ENCODE measurements around the gene RASD2.
A peak's percentile ranks its signal among the peaks of the same experiment; 100 is the strongest.

Gene RASD2

DNA sequence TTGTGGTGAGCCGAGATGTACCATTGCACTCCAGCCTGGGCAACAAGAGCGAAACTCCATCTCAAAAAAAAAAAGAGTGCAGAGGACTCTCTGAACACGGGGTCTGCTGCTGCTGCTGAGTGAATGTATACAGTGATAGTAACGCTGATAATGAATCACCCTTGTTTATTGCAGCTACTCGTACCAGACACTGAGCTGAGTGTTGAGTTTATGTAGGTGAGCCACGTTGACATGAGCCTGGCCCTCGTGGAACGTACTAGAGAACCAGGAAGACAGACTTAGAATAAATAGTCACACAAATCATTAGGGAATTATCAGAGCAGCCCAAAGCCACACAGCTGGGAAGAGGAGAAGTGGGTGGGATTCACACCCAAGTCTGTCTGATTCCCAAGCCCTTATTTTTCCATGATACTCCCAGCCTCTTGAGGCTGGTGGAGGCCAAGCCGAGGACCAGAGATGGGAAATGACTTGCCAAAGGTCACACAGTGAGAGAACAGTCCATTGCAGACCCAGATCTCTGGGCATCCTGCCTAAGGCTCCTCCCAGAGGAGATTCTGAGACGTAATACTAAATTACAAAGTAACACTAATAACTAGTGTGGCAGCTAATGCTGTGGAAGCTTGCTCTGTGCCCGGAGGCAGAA, 41.7 kb downstream of the RASD2 start:
- no peak for DNase-seq (ENCODE audit: low read depth in 1 of 2, low spot score in 1 of 2)

GRCh38 chr22:35582861-35583670, 42.4 kb downstream of the RASD2 start:
- DNase-seq (ENCODE audit: low read depth in 1 of 2, low spot score in 1 of 2), result peak; percentile 18 to 29

- no peak for DNase-seq (ENCODE audit: low read depth in 1 of 2, low spot score in 1 of 2)
Observed at GRCh38 chr22:35586771-35587170, 46.1 kb downstream of the RASD2 start.

DNA sequence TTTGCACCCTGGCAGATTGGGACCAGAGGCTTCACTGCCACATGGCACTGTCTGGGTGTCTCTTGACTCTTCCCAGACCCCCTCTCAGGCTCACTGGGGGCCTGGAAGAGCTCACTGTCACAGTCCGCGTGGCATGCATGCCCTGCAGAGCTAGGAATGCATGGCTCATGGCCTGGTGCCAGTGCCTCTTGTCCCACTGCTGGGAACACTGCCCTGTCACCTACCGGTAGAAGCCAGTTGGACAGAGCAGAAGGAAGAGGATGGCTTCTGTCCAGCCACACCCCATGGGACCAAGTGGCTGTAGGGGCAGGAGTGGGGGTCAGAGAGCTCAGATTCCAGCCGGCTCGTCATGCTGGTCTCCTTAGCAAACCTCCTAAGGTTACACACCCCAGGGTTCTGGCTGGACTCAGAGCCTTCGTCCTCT, 46.8 kb downstream of the RASD2 start:
- no peak for DNase-seq (ENCODE audit: low read depth in 1 of 2, low spot score in 1 of 2)

GRCh38 chr22:35587896-35588295, 47.3 kb downstream of the RASD2 start:
- DNase-seq (ENCODE audit: low read depth in 1 of 2, low spot score in 1 of 2), result no peak

DNA sequence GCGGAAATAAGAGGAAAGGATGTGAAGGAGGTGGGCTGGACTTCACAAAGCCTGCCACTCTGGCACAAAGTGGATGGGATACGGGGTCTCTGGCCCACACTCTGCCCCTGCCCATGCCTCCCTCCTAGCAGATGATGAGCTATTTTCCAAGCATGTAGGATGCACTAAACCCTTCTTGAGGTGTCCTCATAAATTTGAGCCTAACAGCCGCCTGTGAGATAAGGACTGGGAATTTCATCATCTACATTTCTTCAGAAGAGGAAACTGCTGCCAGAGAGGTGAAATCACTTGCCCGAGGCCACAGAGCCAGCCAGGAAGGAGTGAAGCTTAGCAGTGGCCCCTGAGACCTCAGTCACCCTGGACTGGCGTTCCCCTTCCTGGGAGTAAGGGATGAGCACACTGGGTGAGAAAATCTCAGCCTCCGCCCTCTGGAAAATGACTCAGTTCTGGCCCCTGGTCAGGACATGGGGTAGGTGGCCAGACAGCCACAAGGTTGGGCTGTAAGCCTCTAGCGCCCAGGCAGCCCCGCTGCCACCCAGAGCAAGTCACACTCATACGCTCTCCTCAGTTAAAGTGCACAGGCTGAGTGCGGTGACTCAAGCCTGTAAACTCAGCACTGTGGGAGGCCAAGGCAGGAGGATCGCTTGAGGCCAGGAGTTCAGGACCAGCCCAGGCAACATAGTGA, 48.6 kb downstream of the RASD2 start:
- DNase-seq (ENCODE audit: low read depth in 1 of 2, low spot score in 1 of 2), result no peak

- no peak for DNase-seq (ENCODE audit: low read depth in 1 of 2, low spot score in 1 of 2)
Observed at GRCh38 chr22:35589756-35590093, 49.1 kb downstream of the RASD2 start.

DNA sequence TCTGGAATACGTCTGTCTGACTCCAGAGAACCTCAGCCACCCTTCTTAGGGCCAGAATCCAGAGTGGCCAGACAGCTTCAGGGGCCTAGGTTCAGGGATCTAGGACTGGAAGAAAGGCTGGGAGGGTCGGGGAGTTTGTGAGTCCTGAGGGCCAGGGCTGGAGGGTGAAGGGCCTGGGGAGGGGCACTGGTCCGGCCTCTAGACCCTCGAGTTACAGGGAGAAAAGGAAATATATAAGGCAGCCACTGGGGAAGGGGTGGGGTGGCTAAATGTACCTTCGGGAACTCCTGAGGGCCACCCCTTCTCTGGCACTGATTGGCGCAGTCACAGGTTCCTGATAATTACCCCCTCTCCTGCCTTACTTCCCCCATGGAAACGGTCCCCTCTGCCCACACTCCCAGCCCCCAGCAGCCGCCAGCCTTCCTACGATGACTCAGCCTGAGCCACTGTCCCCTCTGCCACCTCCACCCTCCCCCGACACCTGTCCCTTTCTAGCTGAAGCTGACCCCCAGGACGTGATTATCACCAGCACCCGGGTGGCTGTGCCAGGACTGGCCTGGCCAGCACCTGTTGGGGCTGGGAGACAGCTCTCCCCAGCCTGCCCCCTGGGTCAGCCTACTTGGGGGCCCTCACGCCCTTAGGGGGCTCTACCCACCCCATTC, 50.1 kb downstream of the RASD2 start:
- DNase-seq (ENCODE audit: low read depth in 1 of 2, low spot score in 1 of 2), result no peak

- DNase-seq (ENCODE audit: low read depth in 1 of 2, low spot score in 1 of 2), result no peak
Observed at GRCh38 chr22:35591714-35592417, 51.2 kb downstream of the RASD2 start.

GRCh38 chr22:35592418-35592967, 51.9 kb downstream of the RASD2 start:
- DNase-seq (ENCODE audit: low read depth in 1 of 2, low spot score in 1 of 2), result no peak

GRCh38 chr22:35593071-35593890, 52.6 kb downstream of the RASD2 start:
- DNase-seq (ENCODE audit: low read depth in 1 of 2, low spot score in 1 of 2), result no peak

GRCh38 chr22:35593891-35594470, 53.4 kb downstream of the RASD2 start:
- DNase-seq (ENCODE audit: low read depth in 1 of 2, low spot score in 1 of 2), result no peak

DNA sequence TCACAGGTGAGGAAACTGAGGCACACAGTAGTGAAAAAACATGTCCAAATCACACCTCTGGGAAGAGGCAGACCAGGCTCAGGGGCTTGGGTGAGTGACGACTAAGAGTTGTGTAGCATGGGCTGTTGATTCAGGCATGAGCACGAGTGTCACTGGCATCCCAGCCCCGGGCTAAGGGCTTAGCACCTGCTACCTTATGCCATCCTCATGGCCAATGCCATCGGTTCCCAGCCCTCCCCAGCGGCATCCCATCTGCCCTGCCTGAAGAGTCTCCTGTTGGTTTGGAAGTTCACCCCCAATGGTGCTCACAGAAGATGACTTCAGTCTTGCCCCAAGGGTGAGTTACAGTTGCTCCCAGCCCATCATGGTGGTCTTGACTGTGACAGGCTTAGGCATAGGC, 54.1 kb downstream of the RASD2 start:
- no peak for DNase-seq (ENCODE audit: low read depth in 1 of 2, low spot score in 1 of 2)

GRCh38 chr22:35596821-35597220, 56.2 kb downstream of the RASD2 start:
- no peak for DNase-seq (ENCODE audit: low read depth in 1 of 2, low spot score in 1 of 2)

DNA sequence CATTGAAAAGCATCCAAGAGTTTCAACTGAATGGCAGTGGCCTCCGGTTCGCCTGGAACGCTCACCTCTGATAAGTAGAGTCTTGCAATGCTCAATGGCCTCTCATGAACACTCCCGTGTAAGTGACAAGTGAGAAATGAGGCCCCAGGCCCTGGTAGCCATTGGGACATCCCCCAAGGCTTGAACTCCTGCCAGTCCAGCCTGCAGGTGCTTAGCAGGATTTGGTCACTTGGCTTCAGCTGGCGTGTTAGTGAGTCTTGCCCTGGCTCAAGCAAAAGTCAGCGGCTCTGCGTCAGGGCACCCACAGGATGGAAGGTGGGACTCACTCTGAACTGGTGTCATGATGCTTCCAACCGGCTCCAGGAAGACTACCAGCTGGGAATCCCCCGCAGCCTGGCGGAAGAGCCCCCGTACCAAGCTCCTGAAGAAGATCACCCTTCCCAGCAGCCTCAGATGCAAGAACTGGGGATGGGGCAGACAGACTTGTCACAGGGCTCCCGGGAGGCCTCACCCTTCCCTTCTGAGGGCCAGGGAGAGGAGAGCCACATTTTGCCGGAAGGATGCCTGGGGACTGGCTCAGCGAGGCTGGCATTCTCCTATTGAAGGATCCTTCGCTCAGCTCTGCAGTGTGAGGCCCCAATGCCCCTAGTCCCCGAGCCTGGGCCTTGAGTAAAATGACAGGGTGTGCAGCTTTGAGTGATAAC, 57.2 kb downstream of the RASD2 start:
- DNase-seq (ENCODE audit: low read depth in 1 of 2, low spot score in 1 of 2), result no peak

DNA sequence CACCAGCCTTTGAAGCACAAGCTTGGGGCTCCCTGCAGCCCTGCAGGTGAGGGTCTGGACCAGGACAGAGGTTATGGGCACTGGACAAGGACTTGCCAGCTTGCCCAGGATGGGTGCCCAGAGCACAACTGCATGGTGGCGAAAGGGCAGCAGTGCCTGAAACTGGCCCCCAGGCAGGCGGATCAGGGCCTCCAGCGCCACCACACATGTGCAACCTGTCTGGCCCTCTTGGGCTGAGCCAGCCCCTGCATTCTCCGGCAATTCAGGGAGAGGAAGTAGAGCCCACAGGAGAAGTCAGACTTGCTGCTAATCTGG, 57.7 kb downstream of the RASD2 start:
- no peak for DNase-seq (ENCODE audit: low read depth in 1 of 2, low spot score in 1 of 2)

DNA sequence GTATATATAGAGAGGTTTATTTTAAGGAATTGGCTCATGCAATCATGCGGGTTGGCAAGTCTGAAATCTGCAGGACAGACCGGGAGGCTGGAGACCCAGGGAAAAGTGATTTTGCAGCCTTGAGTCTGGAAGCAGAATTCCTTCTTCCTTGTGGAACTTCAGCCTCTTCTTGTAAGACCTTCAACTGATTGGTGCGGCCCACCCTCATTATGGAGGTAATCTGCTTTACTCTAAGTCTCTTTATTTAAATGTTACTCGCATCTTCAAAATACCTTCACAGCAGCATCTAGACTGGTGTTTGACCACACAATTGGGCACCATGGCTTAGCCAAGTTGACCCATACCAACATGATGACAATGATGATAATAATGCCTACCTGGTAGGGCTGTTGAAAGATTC, 58.7 kb downstream of the RASD2 start:
- no peak for DNase-seq (ENCODE audit: low read depth in 1 of 2, low spot score in 1 of 2)

DNA sequence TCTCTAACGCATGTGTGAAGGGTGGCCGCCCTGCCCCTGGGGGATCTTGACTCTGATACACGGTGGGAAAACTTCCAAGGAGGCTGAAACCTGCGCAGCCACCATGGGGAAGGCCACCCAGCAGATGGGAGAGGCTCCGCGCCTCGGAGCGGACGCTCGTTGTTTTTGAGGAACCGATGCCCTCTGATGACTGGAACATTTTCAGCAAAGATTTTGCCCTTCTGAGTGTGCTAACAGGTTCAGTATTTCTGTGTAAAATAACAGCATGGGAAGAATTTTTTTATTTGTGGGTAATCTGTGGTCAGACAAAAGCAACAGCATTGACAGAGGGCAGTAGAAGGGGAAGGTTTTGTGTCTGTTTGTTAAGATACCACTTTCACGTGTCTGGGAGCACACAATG, 59.8 kb downstream of the RASD2 start:
- no peak for DNase-seq (ENCODE audit: low read depth in 1 of 2, low spot score in 1 of 2)

DNA sequence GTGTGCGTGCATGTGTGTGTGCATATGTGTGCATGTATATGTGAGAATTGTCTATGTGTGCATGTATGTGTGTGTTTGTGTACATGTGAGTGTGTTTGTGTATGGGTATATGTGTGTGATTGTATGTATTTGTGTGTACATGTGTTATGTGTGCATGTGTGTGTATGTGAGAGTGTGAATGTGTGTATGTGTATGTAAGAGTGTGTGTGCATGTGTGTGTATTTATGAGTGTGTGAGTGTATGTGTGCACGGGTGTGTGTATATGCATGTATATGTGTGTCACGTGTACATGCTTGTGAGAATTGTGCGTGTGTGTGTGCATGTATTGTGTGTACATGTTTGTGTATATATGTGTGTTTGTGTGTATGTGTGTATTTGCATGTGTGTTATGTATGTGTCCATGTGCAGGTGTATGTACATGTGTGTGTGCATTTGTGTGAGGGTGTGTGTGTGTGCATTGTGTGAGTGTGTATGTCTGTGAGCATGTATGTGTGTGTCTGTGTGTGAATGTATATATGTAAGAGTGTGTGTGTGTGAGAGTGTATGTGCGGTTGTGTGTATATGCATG, 60.5 kb downstream of the RASD2 start:
- no peak for DNase-seq (ENCODE audit: low read depth in 1 of 2, low spot score in 1 of 2)

Measured in activated T-helper 1 cell treated with anti-CD3 and anti-CD28 coated beads, Interleukin-2, amount 50 U/mL, for 16 hours (primary cell).